Esophagus squamous epithelium (tissue), 5 donors: ENCODE results near the gene ZNF136. TPM values are rescaled to one million over a fixed set of nuclear protein-coding genes. Genes with fewer than 3 reads are reported as not detected.

Experiments used
- DNase-seq: peaks from one replicate; lab custom pipeline; 2025; lab: John Stamatoyannopoulos, UW
- H3K27ac ChIP-seq, 4 donors: fragments of 200-600 bp; sonication (generic); one replicate each; pipeline ENCODE4 v1.5.1; 2016 to 2019; ENCODE audit warnings: mild to moderate bottlenecking in 1 of 4
- H3K27me3 ChIP-seq, 4 donors: fragments of 200-600 bp; sonication (generic); 1 replicate in 3 of 4; 2 replicates in 1 of 4; pipeline versions ENCODE4 v1.5.1 to v1.6.0; 2017 to 2021; ENCODE audit warnings: antibody characterized with exemption in 1 of 4
- H3K36me3 ChIP-seq, 3 donors: fragments of 200-600 bp; sonication (generic); one replicate each; pipeline ENCODE4 v1.5.1; 2016 to 2019
- H3K4me1 ChIP-seq, 3 donors: fragments of 200-600 bp; sonication (generic); one replicate each; pipeline ENCODE4 v1.5.1; 2017 to 2019
- H3K4me3 ChIP-seq, 4 donors: fragments of 200-600 bp; sonication (generic); 1 replicate in 3 of 4; 2 replicates in 1 of 4; pipeline ENCODE4 v1.5.1; 2016 to 2019; ENCODE audit warnings: mild to moderate bottlenecking in 2 of 4, moderate library complexity in 1 of 4
- H3K9me3 ChIP-seq, 3 donors: fragments of 200-600 bp; sonication (generic); one replicate each; pipeline ENCODE4 v1.5.1; 2016 to 2019
- CTCF ChIP-seq, 6 experiments: fragments of 450-650 bp in 4 of 6; fragments of 200-600 bp in 2 of 6; sonication (generic) in 2 of 6; IDR thresholded peaks; one replicate each; pipeline ENCODE4 v1.5.1; 2016 to 2019; ENCODE audit warnings: antibody characterized with exemption in 6 of 6, mild to moderate bottlenecking in 4 of 6, moderate library complexity in 4 of 6
- POLR2A ChIP-seq, 4 donors: fragments of 450-650 bp; IDR thresholded peaks; one replicate each; pipeline ENCODE4 v1.6.1; 2017; ENCODE audit warnings: antibody characterized with exemption in 4 of 4, mild to moderate bottlenecking in 4 of 4, moderate library complexity in 3 of 4
- WGBS, 2 donors: methylation state at CpG; one replicate each; pipeline ENCODE4 v1.1.5; 2018; 5-methylcytosine and 5-hydroxymethylcytosine counted together
- intact Hi-C: fragments of 100-400 bp; cut with DNase I; formaldehyde crosslinking; loops from one replicate; pipeline ENCODE4 v1.15.0; 2022
- total RNA-seq, 4 donors: library from RNA; depleted of rRNA; stranded (reverse); fragments of >200 nt; gene quantifications; one replicate each; pipeline ENCODE4 v1.1.0, GENCODE V29; 2016
- donor health status: DM: yes; HTN: yes; CAD: no.

ZNF136 gene
- total RNA-seq, 4 donors from 2014 or later = 1.6 to 10.9 (median 5.0) TPM

- peak; percentile 33 for DNase-seq
- Histone ChIP-seq H3K27ac (peak overlapping the region; percentile 82 to 90 (median 84)), H3K27me3 (no peaks in the 10 kb centered on the region), H3K36me3 (peaks cover 0 to 33% (median 7%) of the 10 kb centered on the region in 3 donors), H3K4me3 (peak overlapping the region; percentile 72 to 94 (median 84)), H3K4me1 (peaks cover 17 to 35% (median 19%) of the 10 kb centered on the region in 3 donors), H3K9me3 (peaks cover 0 to 20% (median 3%) of the 10 kb centered on the region in 3 donors)
- no peak for TF ChIP-seq POLR2A (IDR thresholded peaks at IDR 0.05)
- TF ChIP-seq CTCF (IDR thresholded peaks at IDR 0.05) = peak; percentile 88 to 97 (median 93)
- 0 to 1% methylated on average over 11 to 13 of the region's 17 CpGs for WGBS, 2 donors
- intact Hi-C loops = loop anchor here (5.0 kb wide), 1 partner anchor 343 kb away; the partner anchor contains the start of gene ZNF491
Observed at GRCh38 chr19:12140545-12141404, 22.1 kb upstream of the ZNF136 start.

GRCh38 chr19:12141405-12141736 is 21.5 kb upstream of the ZNF136 start:
- peaks cover 0 to 33% (median 10%) of the 10 kb centered on the region in 3 donors for H3K36me3 ChIP-seq
- H3K4me3 ChIP-seq = peak overlapping the region in 1 of 4 donors; percentile 72
- no peak for TF ChIP-seq POLR2A (IDR thresholded peaks at IDR 0.05)
- no peak for TF ChIP-seq CTCF (IDR thresholded peaks at IDR 0.05)
- peaks cover 0 to 21% (median 3%) of the 10 kb centered on the region in 3 donors for H3K9me3 ChIP-seq
- intact Hi-C loops = loop anchor here (5.0 kb wide), 1 partner anchor 344 kb away; the partner anchor contains the start of gene ZNF491
- WGBS, 2 donors = 47 to 49% methylated on average over 9 to 10 of the region's 10 CpGs
- no peak overlapping the region for H3K27ac ChIP-seq
- no peaks in the 10 kb centered on the region for H3K27me3 ChIP-seq
- DNase-seq = no peak
- peaks cover 17 to 35% (median 19%) of the 10 kb centered on the region in 3 donors for H3K4me1 ChIP-seq

- Histone ChIP-seq H3K27me3 (no peaks in the 10 kb centered on the region), H3K36me3 (peaks cover 0 to 50% (median 12%) of the 10 kb centered on the region in 3 donors), H3K4me1 (peaks cover 10 to 12% (median 11%) of the 10 kb centered on the region in 3 donors), H3K27ac (no peak overlapping the region), H3K9me3 (peaks cover 0 to 39% (median 5%) of the 10 kb centered on the region in 3 donors), H3K4me3 (no peak overlapping the region)
- no peak for DNase-seq
- 92 to 99% methylated on average over 8 of the region's 8 CpGs for WGBS, 2 donors
- intact Hi-C loops = no loop called here
- TF ChIP-seq CTCF (IDR thresholded peaks at IDR 0.05) (no peak), POLR2A (IDR thresholded peaks at IDR 0.05) (no peak)
Observed at GRCh38 chr19:12145348-12145747, 17.5 kb upstream of the ZNF136 start.

GRCh38 chr19:12155324-12155860 is 7.5 kb upstream of the ZNF136 start:
- 19 to 28% methylated on average over 11 of the region's 11 CpGs for WGBS, 2 donors
- Histone ChIP-seq H3K36me3 (peaks cover 0 to 10% (median 0%) of the 10 kb centered on the region in 3 donors), H3K27ac (peak overlapping the region in 2 of 4 donors; percentile 82 to 86), H3K27me3 (no peaks in the 10 kb centered on the region), H3K4me3 (peak overlapping the region; percentile 71 to 96 (median 73)), H3K4me1 (peaks cover 6 to 29% (median 11%) of the 10 kb centered on the region in 3 donors), H3K9me3 (no peaks in the 10 kb centered on the region)
- no peak for TF ChIP-seq POLR2A (IDR thresholded peaks at IDR 0.05)
- no peak for TF ChIP-seq CTCF (IDR thresholded peaks at IDR 0.05)
- no peak for DNase-seq
- intact Hi-C loops = no loop called here
